ENCODE results near the gene GLOD5. TPM values are rescaled to one million over a fixed set of nuclear protein-coding genes. Genes with fewer than 3 reads are reported as not detected.

GLOD5 gene
- total RNA-seq, 1 experiment from 2014 or later = not detected

DNA sequence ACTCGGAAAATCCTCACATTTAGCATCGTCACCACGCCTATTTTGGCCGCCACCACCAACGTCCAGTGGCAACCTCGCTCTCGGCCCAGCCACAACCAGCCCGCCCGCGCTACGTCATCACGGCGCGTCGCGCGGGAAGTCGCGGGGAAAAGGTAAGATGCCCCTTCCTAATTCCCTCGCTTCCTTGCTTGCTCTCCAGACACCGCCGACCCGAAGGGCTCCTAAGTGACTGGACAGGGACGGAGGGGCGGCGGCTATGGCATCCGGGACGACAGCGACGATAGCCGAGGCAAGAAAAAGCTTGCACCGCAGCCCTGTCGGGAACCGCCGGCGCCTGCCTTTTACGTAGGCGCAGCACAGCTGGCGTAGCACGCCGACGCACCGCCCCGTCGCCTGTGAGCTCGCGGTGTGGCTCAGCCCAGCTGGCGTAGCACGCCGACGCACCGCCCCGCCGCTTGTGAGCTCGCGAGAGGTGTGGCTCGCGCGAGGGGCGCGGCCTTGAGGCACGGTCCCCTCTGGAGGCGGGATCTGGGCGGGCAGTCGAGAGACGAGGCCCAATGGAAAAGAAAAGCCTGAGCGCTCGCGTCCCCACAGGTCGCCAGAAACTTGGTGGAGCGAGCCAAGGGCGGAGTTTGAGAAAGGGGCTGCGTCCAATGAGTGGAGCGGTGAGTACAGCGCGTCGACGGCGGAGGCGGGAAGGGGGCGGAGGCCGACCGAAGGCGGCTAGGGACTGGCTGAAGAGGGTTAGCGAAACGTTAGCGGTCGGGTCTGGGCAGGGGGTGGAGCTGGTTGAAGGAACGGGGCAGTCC lies 39.9 kb downstream of the GLOD5 start, which contains the start of gene HDAC6:
Gene HDAC6 (plus strand): TSS at position 788 of the 809 bp plus-strand sequence. CDS start 626 bp downstream, outside the sequence.
- Mint-ChIP-seq H3K27me3 (ENCODE audit: insufficient read depth, unreplicated experiment) (no peaks in the 10 kb centered on the region), H3K27ac (ENCODE audit: low read depth, unreplicated experiment) (peak within 1 kb of the TSS; percentile 100), H3K4me1 (ENCODE audit: insufficient read depth, unreplicated experiment) (peaks cover 5% of the 10 kb centered on the region), H3K36me3 (ENCODE audit: insufficient read depth, unreplicated experiment) (peaks cover 7% of the 10 kb centered on the region), H3K9me3 (ENCODE audit: unreplicated experiment) (no peaks in the 10 kb centered on the region), H3K4me3 (ENCODE audit: unreplicated experiment) (peak within 1 kb of the TSS; percentile 92)
- intact Hi-C loops (cut with micrococcal nuclease) = loop anchor here (5.0 kb wide), 1 partner anchor 116 kb away; the partner anchor contains the start of gene PIM2
- CTCF ChIA-PET = interaction anchor here (0.7 kb wide), 1 partner anchor 53 kb away, joined by 3 read pairs; no protein-coding TSS in a partner anchor
- TF ChIP-seq, protein P1, sequence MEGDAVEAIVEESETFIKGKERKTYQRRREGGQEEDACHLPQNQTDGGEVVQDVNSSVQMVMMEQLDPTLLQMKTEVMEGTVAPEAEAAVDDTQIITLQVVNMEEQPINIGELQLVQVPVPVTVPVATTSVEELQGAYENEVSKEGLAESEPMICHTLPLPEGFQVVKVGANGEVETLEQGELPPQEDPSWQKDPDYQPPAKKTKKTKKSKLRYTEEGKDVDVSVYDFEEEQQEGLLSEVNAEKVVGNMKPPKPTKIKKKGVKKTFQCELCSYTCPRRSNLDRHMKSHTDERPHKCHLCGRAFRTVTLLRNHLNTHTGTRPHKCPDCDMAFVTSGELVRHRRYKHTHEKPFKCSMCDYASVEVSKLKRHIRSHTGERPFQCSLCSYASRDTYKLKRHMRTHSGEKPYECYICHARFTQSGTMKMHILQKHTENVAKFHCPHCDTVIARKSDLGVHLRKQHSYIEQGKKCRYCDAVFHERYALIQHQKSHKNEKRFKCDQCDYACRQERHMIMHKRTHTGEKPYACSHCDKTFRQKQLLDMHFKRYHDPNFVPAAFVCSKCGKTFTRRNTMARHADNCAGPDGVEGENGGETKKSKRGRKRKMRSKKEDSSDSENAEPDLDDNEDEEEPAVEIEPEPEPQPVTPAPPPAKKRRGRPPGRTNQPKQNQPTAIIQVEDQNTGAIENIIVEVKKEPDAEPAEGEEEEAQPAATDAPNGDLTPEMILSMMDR (IDR thresholded peaks at IDR 0.05; ENCODE audit: unreplicated experiment) = no peak
- no TSS peak for BruUV-seq (replicated peaks)
- POLR2A ChIA-PET = interaction anchor here (0.5 to 2.2 kb wide), 23 partner anchors 10 to 469 kb away, joined by 3 to 10 read pairs (median 4); partner anchors contain the start of genes GRIPAP1, OTUD5, PIM2 and PQBP1
- DNase-seq (ENCODE audit: unreplicated experiment) = peak; percentile 97

DNA sequence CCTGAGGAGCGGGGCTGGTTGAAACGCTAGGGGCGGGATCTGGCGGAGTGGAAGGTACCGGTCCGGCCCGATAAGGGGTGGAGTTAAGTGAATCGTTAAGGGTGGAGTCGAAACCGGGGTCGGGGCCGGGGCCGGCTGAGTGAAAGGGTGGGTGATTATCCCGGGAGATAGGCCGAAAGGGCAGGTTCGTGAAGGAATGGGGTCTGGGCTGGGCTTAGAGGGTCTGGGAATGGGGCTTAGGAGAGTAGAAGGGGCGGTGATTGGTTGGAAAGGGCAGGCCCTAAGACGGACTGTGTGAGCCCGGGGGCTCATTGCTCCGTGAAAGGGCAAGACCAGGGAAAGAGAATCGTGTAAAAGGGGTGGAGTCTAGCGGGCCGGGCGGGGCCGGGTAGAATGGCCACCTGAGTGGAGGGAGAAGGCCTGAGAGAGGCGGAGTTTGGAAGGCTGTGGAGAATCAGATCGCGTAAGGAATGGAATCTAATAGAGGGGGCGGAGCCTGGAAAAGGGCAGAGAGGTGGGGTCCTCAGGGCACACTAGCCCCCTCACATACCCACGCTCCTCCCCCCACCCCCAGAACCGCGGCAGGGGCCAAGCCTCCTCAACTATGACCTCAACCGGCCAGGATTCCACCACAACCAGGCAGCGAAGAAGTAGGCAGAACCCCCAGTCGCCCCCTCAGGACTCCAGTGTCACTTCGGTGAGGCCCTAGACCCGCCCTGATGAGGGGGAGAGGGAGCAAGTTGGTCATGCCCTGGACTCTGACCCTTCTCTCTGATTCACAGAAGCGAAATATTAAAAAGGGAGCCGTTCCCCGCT lies 40.8 kb downstream of the GLOD5 start:
- Mint-ChIP-seq H3K4me1 (ENCODE audit: insufficient read depth, unreplicated experiment) (peaks cover 5% of the 10 kb centered on the region), H3K36me3 (ENCODE audit: insufficient read depth, unreplicated experiment) (peaks cover 13% of the 10 kb centered on the region), H3K4me3 (ENCODE audit: unreplicated experiment) (peak overlapping the region; percentile 92), H3K27me3 (ENCODE audit: insufficient read depth, unreplicated experiment) (no peaks in the 10 kb centered on the region), H3K27ac (ENCODE audit: low read depth, unreplicated experiment) (peak overlapping the region; percentile 100), H3K9me3 (ENCODE audit: unreplicated experiment) (no peaks in the 10 kb centered on the region)
- CTCF ChIA-PET = interaction anchor here (0.7 kb wide), 1 partner anchor 53 kb away, joined by 3 read pairs; no protein-coding TSS in a partner anchor
- TF ChIP-seq, protein P1 (IDR thresholded peaks at IDR 0.05; ENCODE audit: unreplicated experiment) = no peak
- POLR2A ChIA-PET = interaction anchor here (0.7 to 2.2 kb wide), 19 partner anchors 10 to 468 kb away, joined by 3 to 10 read pairs (median 4); partner anchors contain the start of genes OTUD5, PIM2, PQBP1 and SLC35A2
- peak; percentile 83 for DNase-seq (ENCODE audit: unreplicated experiment)
- intact Hi-C loops (cut with micrococcal nuclease) = loop anchor here (5.0 kb wide), 1 partner anchor 115 kb away; the partner anchor contains the start of gene PIM2
- BruUV-seq (replicated peaks) = no TSS peak

DNA sequence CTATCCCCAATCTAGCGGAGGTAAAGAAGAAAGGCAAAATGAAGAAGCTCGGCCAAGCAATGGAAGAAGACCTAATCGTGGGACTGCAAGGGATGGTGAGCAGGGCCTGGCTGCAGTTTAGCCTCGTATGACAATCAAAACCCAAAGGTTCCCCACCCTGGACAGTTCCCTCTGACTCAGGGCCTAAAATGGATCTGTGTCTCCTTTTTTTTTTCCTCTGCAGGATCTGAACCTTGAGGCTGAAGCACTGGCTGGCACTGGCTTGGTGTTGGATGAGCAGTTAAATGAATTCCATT lies 41.3 kb downstream of the GLOD5 start:
- Mint-ChIP-seq H3K4me3 (ENCODE audit: unreplicated experiment) (peak overlapping the region; percentile 92), H3K36me3 (ENCODE audit: insufficient read depth, unreplicated experiment) (peaks cover 13% of the 10 kb centered on the region), H3K9me3 (ENCODE audit: unreplicated experiment) (no peaks in the 10 kb centered on the region), H3K4me1 (ENCODE audit: insufficient read depth, unreplicated experiment) (peaks cover 5% of the 10 kb centered on the region), H3K27me3 (ENCODE audit: insufficient read depth, unreplicated experiment) (no peaks in the 10 kb centered on the region), H3K27ac (ENCODE audit: low read depth, unreplicated experiment) (no peak overlapping the region)
- POLR2A ChIA-PET = interaction anchor here (0.7 to 2.2 kb wide), 3 partner anchors 10 to 303 kb away, joined by 3 to 10 read pairs (median 3); partner anchors contain the start of genes PQBP1 and TIMM17B
- no peak for DNase-seq (ENCODE audit: unreplicated experiment)
- intact Hi-C loops (cut with micrococcal nuclease) = loop anchor here (5.0 kb wide), 1 partner anchor 114 kb away; the partner anchor contains the start of gene PIM2
- TF ChIP-seq, protein P1 (IDR thresholded peaks at IDR 0.05; ENCODE audit: unreplicated experiment) = no peak
- BruUV-seq (replicated peaks) = no TSS peak
- CTCF ChIA-PET = no interaction called here

Data from MCF 10A (cell line).